HL-60 (cell line): ENCODE measurements around the gene RABGAP1L.

Source experiments
- DNase-seq, 2 experiments: peaks; one replicate each; pipeline ENCODE4 v3.0.0-alpha.2; 2010 to 2020; ENCODE audit warnings: low read depth in 1 of 2, low spot score in 1 of 2
- H3K27ac ChIP-seq: fragments of 250-450 bp; sonication (Bioruptor Pico); replicated peaks from 2 replicates; pipeline ENCODE4 v1.5.1; 2020; ENCODE audit warnings: mild to moderate bottlenecking, moderate library complexity
- H3K27me3 ChIP-seq: fragments of 250-450 bp; sonication (Bioruptor Pico); 2 replicates; pipeline ENCODE4 v1.5.1; 2021; ENCODE audit warnings: mild to moderate bottlenecking, moderate library complexity; ENCODE audit not compliant: insufficient read depth, poor library complexity, severe bottlenecking
- H3K4me3 ChIP-seq: replicated peaks from 2 replicates; pipeline ENCODE4 v1.5.1; 2011; ENCODE audit warnings: mild to moderate bottlenecking, control low read depth, low read length; ENCODE audit not compliant: insufficient read depth
- CTCF ChIP-seq: IDR thresholded peaks from one replicate; pipeline ENCODE4 v1.5.1; 2011; ENCODE audit warnings: low read length, control low read depth, inconsistent platforms; ENCODE audit not compliant: insufficient read depth
- GABPA ChIP-seq: IDR thresholded peaks from 2 replicates; pipeline ENCODE4 v1.6.1; 2012; ENCODE audit warnings: low read depth
- POLR2AphosphoS5 ChIP-seq: IDR thresholded peaks from 2 replicates; pipeline ENCODE4 v1.6.1; 2012; ENCODE audit warnings: low read depth
- REST ChIP-seq: IDR thresholded peaks from 2 replicates; pipeline ENCODE4 v1.6.1; 2012; ENCODE audit warnings: low read depth; ENCODE audit not compliant: insufficient replicate concordance
- SPI1 ChIP-seq: IDR thresholded peaks from 2 replicates; pipeline ENCODE4 v1.6.1; 2012; ENCODE audit warnings: low read depth, mild to moderate bottlenecking, borderline replicate concordance

The RABGAP1L gene

GRCh38 chr1:174448531-174448883 lies 289.2 kb downstream of the RABGAP1L start:
- no peak for DNase-seq
- Histone ChIP-seq H3K27me3 (no peaks in the 10 kb centered on the region), H3K4me3 (no peak overlapping the region), H3K27ac (no peak overlapping the region)
- no peak for TF ChIP-seq POLR2AphosphoS5
- no peak for TF ChIP-seq REST
- no peak for TF ChIP-seq SPI1
- TF ChIP-seq GABPA = no peak
- TF ChIP-seq CTCF = no peak

- no peak for TF ChIP-seq REST
- TF ChIP-seq GABPA = no peak
- no peak for TF ChIP-seq POLR2AphosphoS5
- no peak for TF ChIP-seq SPI1
- no peak for TF ChIP-seq CTCF
- no peaks in the 10 kb centered on the region for H3K27me3 ChIP-seq
- DNase-seq = no peak
- no peak overlapping the region for H3K4me3 ChIP-seq
- no peak overlapping the region for H3K27ac ChIP-seq
Observed at GRCh38 chr1:174448974-174449373, 289.7 kb downstream of the RABGAP1L start.

GRCh38 chr1:174451408-174451807 lies 292.1 kb downstream of the RABGAP1L start:
- Histone ChIP-seq H3K27ac (no peak overlapping the region), H3K4me3 (no peak overlapping the region), H3K27me3 (no peaks in the 10 kb centered on the region)
- TF ChIP-seq GABPA (no peak), POLR2AphosphoS5 (no peak), CTCF (no peak), SPI1 (no peak), REST (no peak)
- DNase-seq = no peak
